NB4 (cell line): ENCODE data around the gene SLC2A3.
"Not testable (repeated sequence)": the region's sequence is repeated elsewhere in the genome, so short reads cannot be mapped to it uniquely, and the experiment has no call there.

Source experiments
- DNase-seq: peaks from one replicate; pipeline ENCODE4 v3.0.0; 2010; ENCODE audit warnings: low read depth
- H3K4me3 ChIP-seq: one replicate; pipeline ENCODE4 v1.5.1; 2011; ENCODE audit warnings: mild to moderate bottlenecking, low read depth, low read length, moderate library complexity
- CTCF ChIP-seq: IDR thresholded peaks from one replicate; pipeline ENCODE4 v1.5.1; 2012; ENCODE audit warnings: low read depth, low read length
- MYC ChIP-seq: IDR thresholded peaks from 2 replicates; pipeline ENCODE4 v1.6.1; 2011; ENCODE audit warnings: low read depth, low read length
- POLR2A ChIP-seq: IDR thresholded peaks from 2 replicates; pipeline ENCODE4 v1.6.1; 2011; ENCODE audit warnings: mild to moderate bottlenecking; ENCODE audit not compliant: insufficient read length; ENCODE audit errors: extremely low read depth
- TF ChIP-seq, protein P1 (sequence below): IDR thresholded peaks from 2 replicates; pipeline ENCODE4 v1.6.1; 2011; ENCODE audit warnings: low read depth, low read length

SLC2A3 gene

DNA sequence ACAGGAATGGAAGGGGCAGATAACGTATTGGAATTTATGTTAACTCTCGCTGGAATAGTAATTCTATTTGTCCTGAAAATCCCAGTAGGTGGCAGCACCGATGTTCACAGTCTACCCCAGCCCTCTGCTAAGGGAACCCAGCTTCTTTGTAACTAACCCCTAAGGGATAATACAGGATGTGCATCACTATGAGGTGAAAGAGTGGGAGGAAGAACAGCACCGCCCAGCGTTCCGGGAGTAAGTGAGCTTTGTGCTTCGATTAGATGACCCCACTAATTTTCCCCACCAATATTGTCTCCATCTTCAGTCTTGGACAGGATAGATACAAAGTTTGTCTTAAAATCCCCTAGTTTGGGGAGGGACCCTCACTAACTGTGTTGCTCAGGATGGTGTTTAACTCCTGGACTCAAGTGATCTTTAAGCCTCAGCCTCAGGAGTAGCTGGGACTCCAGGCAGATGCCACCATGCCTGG is 2.7 kb downstream of the SLC2A3 start:
- peak overlapping the region; percentile 93 for H3K4me3 ChIP-seq
- DNase-seq: peak; percentile 95
- TF ChIP-seq, protein P1, sequence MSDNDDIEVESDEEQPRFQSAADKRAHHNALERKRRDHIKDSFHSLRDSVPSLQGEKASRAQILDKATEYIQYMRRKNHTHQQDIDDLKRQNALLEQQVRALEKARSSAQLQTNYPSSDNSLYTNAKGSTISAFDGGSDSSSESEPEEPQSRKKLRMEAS: peak; percentile 60
- TF ChIP-seq POLR2A (no peak), MYC (0 out of 2 replicates have a peak, but pooled peaks have one; percentile 26), CTCF (peak; percentile 64)

GRCh38 chr12:7932599-7933240 is 3.3 kb downstream of the SLC2A3 start:
- peak overlapping the region; percentile 29 for H3K4me3 ChIP-seq
- DNase-seq: not testable (repeated sequence)

- H3K4me3 ChIP-seq: no peak overlapping the region
- no peak for DNase-seq
- TF ChIP-seq, protein P1: no peak
- TF ChIP-seq MYC: no peak
- TF ChIP-seq CTCF: no peak
- TF ChIP-seq POLR2A: no peak
Observed at GRCh38 chr12:7929083-7929792, 6.7 kb downstream of the SLC2A3 start.

DNA sequence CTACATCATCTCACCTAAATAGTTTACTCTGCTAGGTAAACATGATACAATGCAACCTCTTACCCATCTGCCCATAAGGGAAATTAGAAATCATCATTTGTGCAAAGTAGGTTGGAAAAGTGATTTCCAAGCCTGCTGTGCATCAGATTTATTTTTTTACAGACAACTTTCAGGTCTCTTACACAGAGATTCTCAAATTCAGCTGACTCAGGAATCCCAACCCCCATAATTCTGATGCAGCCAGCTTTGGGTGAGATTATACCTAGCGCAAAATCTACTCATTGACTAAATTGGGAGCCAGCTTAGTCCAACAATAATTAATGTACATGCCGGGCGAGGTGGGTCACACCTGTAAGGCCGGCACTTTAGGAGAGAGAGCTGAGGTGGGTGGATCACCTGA is 8.5 kb downstream of the SLC2A3 start:
- no peak for DNase-seq
- H3K4me3 ChIP-seq: no peak overlapping the region
- TF ChIP-seq CTCF: no peak
- no peak for TF ChIP-seq MYC
- TF ChIP-seq POLR2A: no peak
- TF ChIP-seq, protein P1: no peak

DNA sequence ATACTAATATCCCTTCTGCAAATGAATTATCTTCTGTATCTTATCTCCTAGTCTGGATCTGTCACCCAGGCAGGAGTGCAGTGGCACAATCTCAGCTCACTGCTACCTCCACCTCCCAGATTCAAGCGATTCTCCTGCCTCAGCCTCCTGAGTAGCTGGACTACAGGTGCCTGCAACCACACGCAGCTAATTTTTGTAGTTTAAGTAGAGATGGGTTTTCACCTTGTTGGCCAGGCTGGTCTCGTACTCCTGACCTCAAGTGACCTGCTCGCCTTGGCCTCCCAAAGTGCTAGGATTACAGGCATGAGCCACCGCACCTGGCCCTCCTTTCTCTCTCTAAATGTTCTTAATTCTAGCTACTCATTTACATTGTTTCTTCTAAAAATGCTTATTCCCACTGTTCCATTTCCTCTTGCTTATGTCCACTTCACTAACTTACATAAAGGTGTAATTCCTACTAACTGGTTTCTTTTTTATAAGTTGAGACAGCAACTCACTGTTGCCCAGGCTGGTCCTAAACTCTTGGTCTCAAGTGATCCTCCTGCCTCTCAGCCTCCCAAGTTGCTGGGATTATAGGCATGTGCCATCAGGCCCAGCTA is 9.8 kb downstream of the SLC2A3 start:
- not testable (repeated sequence) for H3K4me3 ChIP-seq, DNase-seq

DNA sequence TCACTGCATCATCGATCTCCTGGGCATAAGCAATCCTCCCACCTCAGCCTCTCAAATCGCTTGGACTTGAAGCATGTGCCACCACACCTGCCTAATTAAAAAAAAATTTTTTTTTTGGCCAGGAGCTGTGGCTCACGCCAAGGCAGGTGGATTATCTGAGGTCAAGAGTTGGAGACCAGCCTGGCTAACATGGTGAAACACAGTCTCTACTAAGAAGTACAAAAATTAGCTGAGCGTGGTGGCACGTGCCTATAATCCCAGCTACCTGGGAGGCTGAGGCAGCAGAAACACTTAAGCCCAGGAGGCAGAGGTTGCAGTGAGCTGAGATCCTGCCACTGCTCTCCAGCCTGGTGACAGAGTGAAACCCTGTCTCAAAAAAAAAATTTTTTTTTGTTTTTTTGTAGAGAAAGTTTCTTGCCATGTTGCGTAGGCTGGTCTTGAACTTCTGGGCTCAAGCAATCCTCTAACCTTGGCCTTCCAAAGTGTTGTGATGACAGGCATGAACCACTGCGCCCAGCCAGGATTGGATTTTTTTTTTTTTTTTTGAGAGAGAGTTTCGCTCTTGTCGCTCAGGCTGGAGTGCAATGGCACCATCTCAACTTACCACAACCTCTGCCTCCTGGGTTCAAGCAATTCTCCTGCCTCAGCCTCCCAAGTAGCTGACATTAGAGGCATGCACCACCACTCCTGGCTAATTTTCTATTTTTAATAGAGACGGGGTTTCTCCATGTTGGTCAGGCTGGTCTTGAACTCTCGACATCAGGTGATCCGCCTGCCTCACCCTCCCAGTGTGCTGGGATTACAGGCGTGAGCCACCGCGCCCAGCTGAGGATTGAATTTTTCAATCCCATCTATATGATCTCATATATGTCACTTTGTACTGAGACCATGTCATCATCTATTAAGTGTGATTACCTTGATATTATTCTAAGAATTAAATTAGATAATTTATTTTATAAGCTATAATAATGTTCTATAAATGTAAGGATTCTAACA is 12.4 kb downstream of the SLC2A3 start:
- no peak overlapping the region for H3K4me3 ChIP-seq
- no peak for DNase-seq
- TF ChIP-seq, protein P1: no peak
- no peak for TF ChIP-seq MYC
- no peak for TF ChIP-seq POLR2A
- no peak for TF ChIP-seq CTCF

DNA sequence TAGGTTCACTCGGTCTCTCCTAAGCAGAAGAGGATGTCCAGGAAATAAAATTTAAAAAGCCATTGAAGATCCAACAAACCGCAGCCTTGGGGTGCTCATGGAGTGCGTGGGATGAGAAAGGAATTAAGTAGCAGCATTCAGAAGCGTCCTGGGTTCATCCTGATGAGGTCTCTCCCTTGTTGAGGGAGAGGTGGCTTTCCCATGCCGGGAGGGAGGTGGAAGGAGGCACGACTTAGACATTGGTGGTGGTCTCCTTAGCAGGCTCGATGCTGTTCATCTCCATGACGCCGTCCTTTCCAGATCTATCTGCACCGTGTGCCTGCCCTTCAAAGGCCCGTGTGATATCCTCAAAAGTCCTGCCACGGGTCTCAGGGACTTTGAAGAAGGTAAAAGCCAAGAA is 14.8 kb downstream of the SLC2A3 start:
- not testable (repeated sequence) for H3K4me3 ChIP-seq

GRCh38 chr12:7918268-7918590 is 17.8 kb downstream of the SLC2A3 start:
- DNase-seq, H3K4me3 ChIP-seq: not testable (repeated sequence)

More for the DNA sequence above, 14.8 kb downstream of the SLC2A3 start:
- DNase-seq: not testable (repeated sequence)
